ENCODE data around the gene ACTL6B. TPM values are rescaled to one million over a fixed set of nuclear protein-coding genes. Genes with fewer than 3 reads are reported as not detected.

The ACTL6B gene
- total RNA-seq, 2 experiments from 2014 or later: not detected

DNA sequence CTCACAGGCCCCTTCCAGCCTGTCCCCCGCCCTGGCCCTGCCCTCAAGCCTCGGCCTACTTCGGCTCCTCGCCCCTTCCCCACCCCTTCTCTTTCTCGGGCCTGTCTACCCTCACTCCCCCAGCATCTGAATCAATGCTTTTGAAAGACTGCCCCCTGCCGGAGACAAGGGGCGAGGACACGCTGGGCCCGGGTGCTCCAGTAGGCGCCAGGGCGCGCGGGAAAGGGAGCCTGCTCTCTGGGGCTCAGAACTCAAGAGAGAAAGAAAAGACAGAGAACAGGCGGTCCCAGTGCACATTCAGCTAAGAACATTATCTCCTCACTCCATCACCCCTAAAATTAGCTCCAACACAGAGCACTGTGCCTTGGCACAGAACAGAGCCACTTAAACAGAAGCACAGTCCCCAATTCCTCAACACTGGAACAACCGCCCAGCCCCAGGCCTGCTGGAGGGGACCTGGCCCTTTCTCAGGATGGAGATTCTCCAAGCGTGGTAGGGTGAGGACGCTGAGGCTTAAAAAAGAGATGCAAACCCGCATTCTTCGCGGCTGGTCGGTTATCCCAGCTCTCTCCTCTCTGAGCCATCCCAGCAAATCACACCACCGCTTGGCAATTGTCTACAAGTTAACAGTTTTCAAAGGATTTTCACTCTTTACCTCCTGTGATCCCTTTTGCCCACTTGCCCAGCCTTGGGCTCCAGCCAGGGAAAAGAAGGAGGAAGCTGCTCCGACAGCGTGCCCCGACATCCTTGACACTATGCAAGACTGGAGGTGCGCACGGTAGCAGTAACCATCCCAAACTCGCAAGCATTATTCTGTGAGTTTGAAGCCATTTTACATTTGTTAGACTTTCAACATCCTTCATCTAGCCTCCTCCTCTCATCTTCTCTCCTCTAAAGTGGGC is 35.7 kb upstream of the ACTL6B start:
- BruUV-seq (replicated peaks): no TSS peak
- peaks cover 18% of the 10 kb centered on the region for H4K20me1 ChIP-seq (ENCODE audit: insufficient read depth, low read length)

DNA sequence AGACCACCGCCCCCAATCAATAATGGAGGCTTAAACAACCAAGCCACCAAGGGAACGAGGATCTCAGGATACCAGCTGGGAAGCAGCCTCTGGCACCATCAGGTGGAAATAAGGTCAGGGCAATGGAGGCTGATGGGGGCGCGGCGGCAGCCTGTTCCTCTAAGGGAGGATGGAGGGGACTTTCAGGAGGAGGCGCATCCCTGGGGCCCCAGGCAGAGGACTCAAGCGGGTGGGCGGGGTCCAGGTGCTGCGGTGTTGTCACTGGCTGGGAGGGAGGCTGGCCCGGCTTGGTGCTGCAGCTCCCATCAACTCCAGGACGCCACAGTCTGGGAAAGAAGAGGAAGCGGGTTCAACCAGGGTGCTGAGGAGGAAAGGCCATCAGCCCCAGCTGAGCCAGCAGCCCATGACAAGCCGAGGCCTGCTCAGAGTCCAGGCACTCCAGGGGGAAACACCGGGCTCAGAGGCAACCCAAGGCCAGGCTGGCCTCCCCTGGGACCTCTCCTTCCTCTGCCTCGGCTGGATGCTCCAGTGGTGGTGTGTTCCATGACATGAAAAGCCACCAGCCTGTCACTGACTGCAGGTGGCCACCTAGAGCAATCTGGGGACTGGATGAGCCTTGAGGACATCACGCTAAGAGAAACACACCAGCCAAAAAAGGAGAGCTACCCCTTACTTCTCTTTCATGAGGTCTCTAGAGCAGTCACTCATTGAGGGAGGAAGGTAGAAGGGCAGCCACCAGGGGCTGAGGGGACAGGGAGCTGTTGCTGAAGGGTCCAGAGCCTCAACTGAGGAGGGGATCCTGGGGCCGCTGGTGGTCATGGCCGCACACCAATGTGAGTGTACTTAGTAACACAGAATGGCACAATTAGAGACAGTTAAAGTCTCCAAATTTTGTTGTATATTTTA is 33.2 kb upstream of the ACTL6B start:
- H3K4me2 ChIP-seq (ENCODE audit: low read length): no peak overlapping the region
- no peak overlapping the region for H3K27ac ChIP-seq (ENCODE audit: low read depth, low read length, poor library complexity, severe bottlenecking)
- ChIA-PET POLR2A (interaction anchor here (1.0 to 1.1 kb wide), 2 partner anchors 55 to 518 kb away, joined by 3 to 4 read pairs; no protein-coding TSS in a partner anchor), CTCF (ENCODE audit: unreplicated experiment) (no interaction called here)
- H3K36me3 ChIP-seq (ENCODE audit: insufficient read depth, low read length): peaks cover 62% of the 10 kb centered on the region
- H3K79me2 ChIP-seq (ENCODE audit: insufficient read depth, low read depth, low read length): peaks cover 45% of the 10 kb centered on the region
- BruUV-seq (replicated peaks): no TSS peak
- H3K4me3 ChIP-seq (ENCODE audit: low read depth, low read length, poor library complexity, severe bottlenecking): no peak overlapping the region
- H3K9me3 ChIP-seq (ENCODE audit: low read length): no peaks in the 10 kb centered on the region
- no peaks in the 10 kb centered on the region for H3K9me2 ChIP-seq (ENCODE audit: insufficient read depth, low read length)
- DNase-seq (ENCODE audit: low spot score): no peak
- intact Hi-C loops (cut with micrococcal nuclease; ENCODE audit: unreplicated experiment): loop anchor here (5.0 kb wide), 1 partner anchor 212 kb away; the partner anchor contains the start of gene TSC22D4
- TF ChIP-seq, protein P1, sequence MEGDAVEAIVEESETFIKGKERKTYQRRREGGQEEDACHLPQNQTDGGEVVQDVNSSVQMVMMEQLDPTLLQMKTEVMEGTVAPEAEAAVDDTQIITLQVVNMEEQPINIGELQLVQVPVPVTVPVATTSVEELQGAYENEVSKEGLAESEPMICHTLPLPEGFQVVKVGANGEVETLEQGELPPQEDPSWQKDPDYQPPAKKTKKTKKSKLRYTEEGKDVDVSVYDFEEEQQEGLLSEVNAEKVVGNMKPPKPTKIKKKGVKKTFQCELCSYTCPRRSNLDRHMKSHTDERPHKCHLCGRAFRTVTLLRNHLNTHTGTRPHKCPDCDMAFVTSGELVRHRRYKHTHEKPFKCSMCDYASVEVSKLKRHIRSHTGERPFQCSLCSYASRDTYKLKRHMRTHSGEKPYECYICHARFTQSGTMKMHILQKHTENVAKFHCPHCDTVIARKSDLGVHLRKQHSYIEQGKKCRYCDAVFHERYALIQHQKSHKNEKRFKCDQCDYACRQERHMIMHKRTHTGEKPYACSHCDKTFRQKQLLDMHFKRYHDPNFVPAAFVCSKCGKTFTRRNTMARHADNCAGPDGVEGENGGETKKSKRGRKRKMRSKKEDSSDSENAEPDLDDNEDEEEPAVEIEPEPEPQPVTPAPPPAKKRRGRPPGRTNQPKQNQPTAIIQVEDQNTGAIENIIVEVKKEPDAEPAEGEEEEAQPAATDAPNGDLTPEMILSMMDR (conservative IDR thresholded peaks at IDR 0.05; ENCODE audit: low read length): no peak
- TF ChIP-seq EZH2phosphoT487 (IDR thresholded peaks at IDR 0.05; ENCODE audit: borderline replicate concordance, low read depth, low read length): no peak
- H2AFZ ChIP-seq (ENCODE audit: low read length): no peak overlapping the region
- peaks cover 25% of the 10 kb centered on the region for H3K4me1 ChIP-seq (ENCODE audit: insufficient read depth, low read length, poor library complexity, severe bottlenecking)
- peaks cover 18% of the 10 kb centered on the region for H4K20me1 ChIP-seq (ENCODE audit: insufficient read depth, low read length)

More for the DNA sequence above, 35.7 kb upstream of the ACTL6B start:
- Histone ChIP-seq H3K36me3 (ENCODE audit: insufficient read depth, low read length) (peaks cover 38% of the 10 kb centered on the region), H3K4me2 (ENCODE audit: low read length) (peak overlapping the region; percentile 99), H3K27ac (ENCODE audit: low read depth, low read length, poor library complexity, severe bottlenecking) (peak overlapping the region; percentile 42), H3K79me2 (ENCODE audit: insufficient read depth, low read depth, low read length) (peaks cover 45% of the 10 kb centered on the region), H3K4me1 (ENCODE audit: insufficient read depth, low read length, poor library complexity, severe bottlenecking) (peaks cover 42% of the 10 kb centered on the region), H3K4me3 (ENCODE audit: low read depth, low read length, poor library complexity, severe bottlenecking) (peak overlapping the region; percentile 95), H3K9me2 (ENCODE audit: insufficient read depth, low read length) (no peaks in the 10 kb centered on the region), H3K9me3 (ENCODE audit: low read length) (no peaks in the 10 kb centered on the region), H2AFZ (ENCODE audit: low read length) (no peak overlapping the region)
- ChIA-PET CTCF (ENCODE audit: unreplicated experiment) (interaction anchor here (0.6 to 1.6 kb wide), 6 partner anchors 13 to 102 kb away, joined by 3 to 13 read pairs (median 4); partner anchors contain the start of genes MOSPD3 and POP7), POLR2A (interaction anchor here (0.6 to 2.3 kb wide), 8 partner anchors 14 to 183 kb away, joined by 3 to 9 read pairs (median 3); partner anchors contain the start of genes FBXO24, MOSPD3 and POP7)
- intact Hi-C loops (cut with micrococcal nuclease; ENCODE audit: unreplicated experiment): loop anchor here (1.0 to 5.0 kb wide), 6 partner anchors 16 to 215 kb away; partner anchors contain the start of genes MOSPD3 and TSC22D4
- TF ChIP-seq, protein P1 (conservative IDR thresholded peaks at IDR 0.05; ENCODE audit: low read length): peak; percentile 93
- no peak for TF ChIP-seq EZH2phosphoT487 (IDR thresholded peaks at IDR 0.05; ENCODE audit: borderline replicate concordance, low read depth, low read length)
- DNase-seq (ENCODE audit: low spot score): peak; percentile 84
